ENCODE measurements around the gene PRKAB1. TPM values are rescaled to one million over a fixed set of nuclear protein-coding genes. Genes with fewer than 3 reads are reported as not detected.

Gene PRKAB1
- total RNA-seq, 1 experiment from 2014 or later = 30.0 TPM

- H2AFZ ChIP-seq = no peak overlapping the region
- TF ChIP-seq, protein P1, sequence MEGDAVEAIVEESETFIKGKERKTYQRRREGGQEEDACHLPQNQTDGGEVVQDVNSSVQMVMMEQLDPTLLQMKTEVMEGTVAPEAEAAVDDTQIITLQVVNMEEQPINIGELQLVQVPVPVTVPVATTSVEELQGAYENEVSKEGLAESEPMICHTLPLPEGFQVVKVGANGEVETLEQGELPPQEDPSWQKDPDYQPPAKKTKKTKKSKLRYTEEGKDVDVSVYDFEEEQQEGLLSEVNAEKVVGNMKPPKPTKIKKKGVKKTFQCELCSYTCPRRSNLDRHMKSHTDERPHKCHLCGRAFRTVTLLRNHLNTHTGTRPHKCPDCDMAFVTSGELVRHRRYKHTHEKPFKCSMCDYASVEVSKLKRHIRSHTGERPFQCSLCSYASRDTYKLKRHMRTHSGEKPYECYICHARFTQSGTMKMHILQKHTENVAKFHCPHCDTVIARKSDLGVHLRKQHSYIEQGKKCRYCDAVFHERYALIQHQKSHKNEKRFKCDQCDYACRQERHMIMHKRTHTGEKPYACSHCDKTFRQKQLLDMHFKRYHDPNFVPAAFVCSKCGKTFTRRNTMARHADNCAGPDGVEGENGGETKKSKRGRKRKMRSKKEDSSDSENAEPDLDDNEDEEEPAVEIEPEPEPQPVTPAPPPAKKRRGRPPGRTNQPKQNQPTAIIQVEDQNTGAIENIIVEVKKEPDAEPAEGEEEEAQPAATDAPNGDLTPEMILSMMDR (conservative IDR thresholded peaks at IDR 0.05) = no peak
- TF ChIP-seq EZH2 (IDR thresholded peaks at IDR 0.05; ENCODE audit: low read depth) = no peak
- ChIA-PET POLR2A (ENCODE audit: unreplicated experiment) (no interaction called here), CTCF (no interaction called here)
- no peak overlapping the region for H3K4me2 ChIP-seq
- no peaks in the 10 kb centered on the region for H3K9me3 ChIP-seq (ENCODE audit: insufficient read depth, low read depth)
- H3K4me1 ChIP-seq (replicated peaks; ENCODE audit: insufficient read depth) = no peaks in the 10 kb centered on the region
- H3K36me3 ChIP-seq (ENCODE audit: low read depth) = no peaks in the 10 kb centered on the region
- no peaks in the 10 kb centered on the region for H4K20me1 ChIP-seq (ENCODE audit: insufficient read depth)
- DNase-seq = no peak
- BruUV-seq (replicated peaks) = no TSS peak
- peaks cover 26% of the 10 kb centered on the region for H3K27me3 ChIP-seq (ENCODE audit: insufficient read depth, low read depth)
- H3F3A ChIP-seq (ENCODE audit: insufficient read depth, low read depth) = no peaks in the 10 kb centered on the region
- intact Hi-C loops (cut with micrococcal nuclease; ENCODE audit: unreplicated experiment) = loop anchor here (10.0 kb wide), 1 partner anchor 80 kb away; no protein-coding TSS in a partner anchor
- H3K9me2 ChIP-seq (ENCODE audit: insufficient read depth) = no peaks in the 10 kb centered on the region
- no peaks in the 10 kb centered on the region for H3K79me2 ChIP-seq (ENCODE audit: low read depth)
- H3K27ac ChIP-seq = no peak overlapping the region
- H3K4me3 ChIP-seq = no peak overlapping the region
Measured at GRCh38 chr12:119644930-119645329, 23.0 kb upstream of the PRKAB1 start.

- CTCF ChIA-PET = no interaction called here
- H3K9me2 ChIP-seq (ENCODE audit: insufficient read depth) = no peaks in the 10 kb centered on the region
- H3K79me2 ChIP-seq (ENCODE audit: low read depth) = no peaks in the 10 kb centered on the region
- no peaks in the 10 kb centered on the region for H3K36me3 ChIP-seq (ENCODE audit: low read depth)
- no peak overlapping the region for H3K4me3 ChIP-seq
- no peak for DNase-seq
- BruUV-seq (replicated peaks) = no TSS peak
- H3K9me3 ChIP-seq (ENCODE audit: insufficient read depth, low read depth) = no peaks in the 10 kb centered on the region
- H4K20me1 ChIP-seq (ENCODE audit: insufficient read depth) = no peaks in the 10 kb centered on the region
- intact Hi-C loops (cut with micrococcal nuclease; ENCODE audit: unreplicated experiment) = loop anchor here (10.0 kb wide), 1 partner anchor 81 kb away; no protein-coding TSS in a partner anchor
- H3K27ac ChIP-seq = no peak overlapping the region
- H3K4me1 ChIP-seq (replicated peaks; ENCODE audit: insufficient read depth) = no peaks in the 10 kb centered on the region
- no peaks in the 10 kb centered on the region for H3F3A ChIP-seq (ENCODE audit: insufficient read depth, low read depth)
- H3K27me3 ChIP-seq (ENCODE audit: insufficient read depth, low read depth) = peaks cover 24% of the 10 kb centered on the region
- H2AFZ ChIP-seq = no peak overlapping the region
- H3K4me2 ChIP-seq = no peak overlapping the region
- POLR2A ChIA-PET (ENCODE audit: unreplicated experiment) = no interaction called here
- TF ChIP-seq, protein P1 (conservative IDR thresholded peaks at IDR 0.05) = no peak
- no peak for TF ChIP-seq EZH2 (IDR thresholded peaks at IDR 0.05; ENCODE audit: low read depth)
Measured at GRCh38 chr12:119645535-119646059, 22.3 kb upstream of the PRKAB1 start.

DNA sequence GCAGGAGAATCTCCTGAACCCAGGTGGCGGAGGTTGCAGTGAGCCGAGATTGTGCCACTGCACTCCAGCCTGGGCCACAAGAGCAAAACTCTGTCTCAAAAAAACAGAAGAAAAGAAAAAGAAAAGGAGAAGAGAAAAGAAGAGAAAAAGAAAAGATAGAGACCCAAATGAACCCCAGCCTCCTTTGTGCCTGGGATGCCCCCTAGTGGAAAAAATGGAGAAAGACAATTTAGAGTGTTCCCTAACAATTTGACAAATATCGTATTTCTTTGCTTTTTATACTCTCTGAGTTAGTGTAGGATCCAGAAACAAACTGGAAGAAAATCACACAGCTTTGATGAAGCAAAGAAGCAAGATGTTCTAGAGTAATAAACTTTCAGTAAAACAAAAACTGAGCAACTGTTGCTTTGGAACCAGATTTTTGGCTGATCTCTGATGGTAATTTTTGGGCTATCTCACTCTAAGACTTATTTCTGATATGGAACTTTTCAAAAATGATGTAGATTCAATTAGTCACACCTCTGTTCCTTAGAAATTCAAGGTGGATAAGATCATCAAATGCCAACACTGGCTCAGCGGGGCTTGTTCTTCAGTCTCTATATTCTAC is 18.6 kb upstream of the PRKAB1 start:
- intact Hi-C loops (cut with micrococcal nuclease; ENCODE audit: unreplicated experiment) = loop anchor here (2.0 to 10.0 kb wide), 2 partner anchors 85 to 205 kb away; no protein-coding TSS in a partner anchor
- H3K4me1 ChIP-seq (replicated peaks; ENCODE audit: insufficient read depth) = no peaks in the 10 kb centered on the region
- no peak for DNase-seq
- H3K9me2 ChIP-seq (ENCODE audit: insufficient read depth) = no peaks in the 10 kb centered on the region
- no peak for TF ChIP-seq EZH2 (IDR thresholded peaks at IDR 0.05; ENCODE audit: low read depth)
- TF ChIP-seq, protein P1 (conservative IDR thresholded peaks at IDR 0.05) = peak; percentile 86
- ChIA-PET CTCF (interaction anchor here (0.6 kb wide), 1 partner anchor 102 kb away, joined by 3 read pairs; no protein-coding TSS in a partner anchor), POLR2A (ENCODE audit: unreplicated experiment) (interaction anchor here (0.5 kb wide), 1 partner anchor 1465 kb away, joined by 3 read pairs; no protein-coding TSS in a partner anchor)
- H3K36me3 ChIP-seq (ENCODE audit: low read depth) = no peaks in the 10 kb centered on the region
- H3K4me2 ChIP-seq = no peak overlapping the region
- H3F3A ChIP-seq (ENCODE audit: insufficient read depth, low read depth) = no peaks in the 10 kb centered on the region
- H3K4me3 ChIP-seq = no peak overlapping the region
- no peak overlapping the region for H3K27ac ChIP-seq
- H4K20me1 ChIP-seq (ENCODE audit: insufficient read depth) = no peaks in the 10 kb centered on the region
- no peak overlapping the region for H2AFZ ChIP-seq
- H3K79me2 ChIP-seq (ENCODE audit: low read depth) = no peaks in the 10 kb centered on the region
- no TSS peak for BruUV-seq (replicated peaks)
- H3K27me3 ChIP-seq (ENCODE audit: insufficient read depth, low read depth) = peaks cover 29% of the 10 kb centered on the region
- H3K9me3 ChIP-seq (ENCODE audit: insufficient read depth, low read depth) = peaks cover 5% of the 10 kb centered on the region
